Lower leg skin (tissue), 3 donors: ENCODE data around the gene FMR1.

Experiments used
- CTCF ChIP-seq, 3 donors: fragments of 450-650 bp; IDR thresholded peaks; one replicate each; pipeline ENCODE4 v1.5.1; 2016; ENCODE audit warnings: antibody characterized with exemption in 3 of 3, mild to moderate bottlenecking in 3 of 3, moderate library complexity in 2 of 3
- POLR2A ChIP-seq, 2 donors: fragments of 450-650 bp; IDR thresholded peaks; one replicate each; pipeline ENCODE4 v1.6.1; 2016 to 2017; ENCODE audit warnings: antibody characterized with exemption in 2 of 2, mild to moderate bottlenecking in 1 of 2, moderate library complexity in 1 of 2

DNA sequence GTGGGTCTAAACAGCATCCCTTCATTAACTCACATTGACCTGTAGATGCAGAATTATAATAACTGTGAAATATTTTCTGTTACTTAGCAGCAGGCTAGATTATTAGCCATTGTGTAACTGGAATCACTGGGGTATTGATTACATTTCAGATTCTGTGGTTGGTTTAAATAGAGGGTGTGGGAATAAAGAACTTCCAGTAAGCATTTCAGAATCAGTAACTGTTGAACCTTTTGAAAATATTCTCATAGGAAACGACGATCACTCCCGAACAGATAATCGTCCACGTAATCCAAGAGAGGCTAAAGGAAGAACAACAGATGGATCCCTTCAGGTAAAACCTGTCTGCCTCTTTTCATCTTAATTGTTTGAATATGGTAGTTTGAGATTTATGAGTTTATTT lies 33.6 kb downstream of the FMR1 start:
- TF ChIP-seq CTCF (IDR thresholded peaks at IDR 0.05) (no peak), POLR2A (IDR thresholded peaks at IDR 0.05) (no peak)
